Keratinocyte (primary cell): ENCODE measurements around the gene TRIB2. TPM values are rescaled to one million over a fixed set of nuclear protein-coding genes. Genes with fewer than 3 reads are reported as not detected.

ENCODE experiments used
- DNase-seq: peaks from one replicate; pipeline ENCODE4 v3.0.0-alpha.2; 2011; ENCODE audit warnings: low read depth, missing footprints, low spot score
- FAIRE-seq: peaks from 2 replicates; lab custom pipeline; 2011; peaks lifted over from hg19 to GRCh38; lab: Jason Lieb, UNC
- H2AFZ ChIP-seq: 2 replicates; pipeline ENCODE4 v1.6.0; 2012; ENCODE audit warnings: low read length, control low read depth, inconsistent platforms; ENCODE audit not compliant: control insufficient read depth
- H3K27ac ChIP-seq: 2 replicates; pipeline ENCODE4 v1.5.1; 2011; ENCODE audit warnings: low read length; ENCODE audit not compliant: control insufficient read depth, insufficient read depth
- H3K27me3 ChIP-seq: 3 replicates; pipeline ENCODE4 v1.6.0; 2011; ENCODE audit warnings: low read length; ENCODE audit not compliant: control insufficient read depth, insufficient read depth; ENCODE audit errors: extremely low read depth
- H3K36me3 ChIP-seq, 2 experiments: 2 replicates in 1 of 2; 3 replicates in 1 of 2; pipeline ENCODE4 v1.5.1; 2011; ENCODE audit warnings: low read length in 2 of 2, mild to moderate bottlenecking in 1 of 2; ENCODE audit not compliant: control insufficient read depth in 2 of 2, insufficient read depth in 2 of 2; ENCODE audit errors: extremely low read depth in 1 of 2
- H3K4me1 ChIP-seq: 3 replicates; pipeline ENCODE4 v1.5.1; 2011; ENCODE audit warnings: low read length; ENCODE audit not compliant: control insufficient read depth, insufficient read depth; ENCODE audit errors: extremely low read depth
- H3K4me2 ChIP-seq: 3 replicates; pipeline ENCODE4 v1.6.0; 2011; ENCODE audit warnings: low read depth, low read length; ENCODE audit not compliant: control insufficient read depth, insufficient read depth; ENCODE audit errors: extremely low read depth
- H3K4me3 ChIP-seq, 3 experiments: fragments of 200-600 bp in 1 of 3; sonication (generic) in 1 of 3; 2 replicates in 2 of 3; 3 replicates in 1 of 3; pipeline ENCODE4 v1.5.1; 2011 to 2016; ENCODE audit warnings: low read length in 3 of 3, mild to moderate bottlenecking in 3 of 3, control low read depth in 2 of 3, inconsistent platforms in 1 of 3, low read depth in 1 of 3, mixed read lengths in 1 of 3, mixed run types in 1 of 3, moderate library complexity in 1 of 3; ENCODE audit not compliant: control insufficient read depth in 2 of 3, insufficient read depth in 2 of 3; ENCODE audit errors: extremely low read depth in 1 of 3
- H3K79me2 ChIP-seq: 2 replicates; pipeline ENCODE4 v1.6.0; 2012; ENCODE audit warnings: low read length; ENCODE audit not compliant: control insufficient read depth, insufficient read depth
- H3K9ac ChIP-seq: 3 replicates; pipeline ENCODE4 v1.6.0; 2011; ENCODE audit warnings: low read length; ENCODE audit not compliant: control insufficient read depth, insufficient read depth; ENCODE audit errors: extremely low read depth
- H3K9me1 ChIP-seq: 3 replicates; pipeline ENCODE4 v1.6.0; 2011; ENCODE audit warnings: low read length; ENCODE audit not compliant: control insufficient read depth, insufficient read depth; ENCODE audit errors: extremely low read depth
- H3K9me3 ChIP-seq: 2 replicates; pipeline ENCODE4 v1.5.1; 2012; ENCODE audit warnings: low read depth, low read length; ENCODE audit not compliant: control insufficient read depth
- H4K20me1 ChIP-seq: 3 replicates; pipeline ENCODE4 v1.6.0; 2011; ENCODE audit warnings: low read length; ENCODE audit not compliant: control insufficient read depth, insufficient read depth; ENCODE audit errors: extremely low read depth
- EZH2 ChIP-seq: IDR thresholded peaks from one replicate; pipeline ENCODE4 v1.6.1; 2012; ENCODE audit warnings: inconsistent platforms, mild to moderate bottlenecking, low read length, moderate library complexity
- dilution Hi-C: fragments of 300-500 bp; cut with MboI; formaldehyde crosslinking; loops from one replicate; pipeline ENCODE4 v1.7.0; 2020; ENCODE audit warnings: low sequenced_read_pairs; ENCODE audit not compliant: extremely low pct_ligation_motif_present
- polyA plus RNA-seq, 5 experiments: library from polyadenylated mRNA; depleted of rRNA in 3 of 5; stranded (reverse) in 3 of 5; stranded (forward) in 1 of 5; unstranded in 1 of 5; fragments of >200 nt; gene quantifications; 1 replicate in 1 of 5; 2 replicates in 3 of 5; 3 replicates in 1 of 5; pipeline versions ENCODE4 v1.2.1 to v1.2.3, GENCODE V29; 2011 to 2012; ENCODE audit warnings: missing spikeins in 2 of 5, low read depth in 1 of 5, low replicate concordance in 1 of 5
- TF ChIP-seq, protein P1 (sequence below), 3 experiments: IDR thresholded peaks in 1 of 3; conservative IDR thresholded peaks in 1 of 3; optimal IDR thresholded peaks in 1 of 3; 2 replicates in 2 of 3; 3 replicates in 1 of 3; pipeline versions ENCODE3 to v1.5.1; 2011; ENCODE audit warnings: low read length in 3 of 3, mild to moderate bottlenecking in 3 of 3, moderate library complexity in 2 of 3, control low read depth in 1 of 3, inconsistent platforms in 1 of 3; ENCODE audit not compliant: insufficient read depth in 2 of 3; ENCODE audit errors: extremely low read depth in 1 of 3

Gene TRIB2
- polyA plus RNA-seq, 1 donor (not counting 4 experiments of a cell fraction or from before 2014, with no cell fraction given) = 7.7 TPM

DNA sequence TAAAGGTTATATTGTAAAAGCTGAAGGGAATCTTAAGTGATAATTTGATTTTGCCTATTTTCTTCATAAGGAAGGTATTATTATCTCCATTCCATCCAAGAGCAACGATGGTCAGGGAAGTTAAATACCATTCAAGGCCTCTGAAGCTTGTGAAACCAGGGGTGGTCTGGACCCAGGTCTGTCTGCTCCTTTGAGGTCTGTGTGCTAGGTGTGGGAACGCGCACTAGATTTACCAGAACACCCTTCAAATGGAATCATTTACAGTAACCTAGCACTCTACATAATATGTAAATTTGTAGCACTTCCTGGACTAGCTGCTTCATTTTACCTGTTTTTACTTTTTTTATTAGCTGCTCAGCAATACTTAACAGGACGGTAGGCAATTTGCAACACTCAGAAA is 6.4 kb upstream of the TRIB2 start:
- Histone ChIP-seq H3K9me1 (no peaks in the 10 kb centered on the region), H3K4me1 (peaks cover 12% of the 10 kb centered on the region), H3K79me2 (no peaks in the 10 kb centered on the region), H3K9me3 (no peaks in the 10 kb centered on the region), H3K36me3 (no peaks in the 10 kb centered on the region), H3K4me2 (no peak overlapping the region), H3K27ac (no peak overlapping the region), H3K27me3 (no peaks in the 10 kb centered on the region), H3K4me3 (no peak overlapping the region), H3K9ac (no peak overlapping the region), H2AFZ (no peak overlapping the region), H4K20me1 (no peaks in the 10 kb centered on the region)
- TF ChIP-seq, protein P1, sequence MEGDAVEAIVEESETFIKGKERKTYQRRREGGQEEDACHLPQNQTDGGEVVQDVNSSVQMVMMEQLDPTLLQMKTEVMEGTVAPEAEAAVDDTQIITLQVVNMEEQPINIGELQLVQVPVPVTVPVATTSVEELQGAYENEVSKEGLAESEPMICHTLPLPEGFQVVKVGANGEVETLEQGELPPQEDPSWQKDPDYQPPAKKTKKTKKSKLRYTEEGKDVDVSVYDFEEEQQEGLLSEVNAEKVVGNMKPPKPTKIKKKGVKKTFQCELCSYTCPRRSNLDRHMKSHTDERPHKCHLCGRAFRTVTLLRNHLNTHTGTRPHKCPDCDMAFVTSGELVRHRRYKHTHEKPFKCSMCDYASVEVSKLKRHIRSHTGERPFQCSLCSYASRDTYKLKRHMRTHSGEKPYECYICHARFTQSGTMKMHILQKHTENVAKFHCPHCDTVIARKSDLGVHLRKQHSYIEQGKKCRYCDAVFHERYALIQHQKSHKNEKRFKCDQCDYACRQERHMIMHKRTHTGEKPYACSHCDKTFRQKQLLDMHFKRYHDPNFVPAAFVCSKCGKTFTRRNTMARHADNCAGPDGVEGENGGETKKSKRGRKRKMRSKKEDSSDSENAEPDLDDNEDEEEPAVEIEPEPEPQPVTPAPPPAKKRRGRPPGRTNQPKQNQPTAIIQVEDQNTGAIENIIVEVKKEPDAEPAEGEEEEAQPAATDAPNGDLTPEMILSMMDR (optimal IDR thresholded peaks at IDR 0.05 in 1 of 3, IDR thresholded peaks at IDR 0.05 in 1 of 3, conservative IDR thresholded peaks at IDR 0.05 in 1 of 3; ENCODE audit: extremely low read depth in 1 of 3, insufficient read depth in 2 of 3, low read length in 3 of 3) = no peak
- no peak for TF ChIP-seq EZH2
- DNase-seq (no peak), FAIRE-seq (no peak)
- dilution Hi-C loops = no loop called here

DNA sequence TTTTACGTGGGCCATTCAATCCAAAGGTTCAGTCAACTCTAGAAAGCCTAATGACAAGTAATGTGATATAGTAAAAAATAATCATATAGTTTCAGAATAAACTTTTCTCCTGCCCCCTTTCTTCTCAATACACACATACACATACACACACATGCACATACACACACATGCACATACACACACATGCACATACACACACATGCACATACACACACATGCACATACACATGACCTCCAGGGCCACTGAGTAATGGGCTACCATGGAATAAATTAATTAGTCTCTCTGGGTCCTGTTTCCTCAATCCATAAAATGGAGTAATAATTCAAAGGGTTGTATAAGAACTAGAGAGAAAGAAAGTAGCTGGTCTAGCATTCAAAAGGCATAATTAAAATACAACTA is 5.4 kb upstream of the TRIB2 start:
- TF ChIP-seq, protein P1 (optimal IDR thresholded peaks at IDR 0.05 in 1 of 3, IDR thresholded peaks at IDR 0.05 in 1 of 3, conservative IDR thresholded peaks at IDR 0.05 in 1 of 3; ENCODE audit: extremely low read depth in 1 of 3, insufficient read depth in 2 of 3, low read length in 3 of 3) = no peak
- TF ChIP-seq EZH2 = no peak
- no peak for DNase-seq
- H3K27ac ChIP-seq = no peak overlapping the region
- H3K9me1 ChIP-seq = no peaks in the 10 kb centered on the region
- H4K20me1 ChIP-seq = no peaks in the 10 kb centered on the region
- H3K4me1 ChIP-seq = peaks cover 22% of the 10 kb centered on the region
- no peaks in the 10 kb centered on the region for H3K27me3 ChIP-seq
- no peaks in the 10 kb centered on the region for H3K79me2 ChIP-seq
- no peak for FAIRE-seq
- no peak overlapping the region for H2AFZ ChIP-seq
- no peak overlapping the region for H3K4me3 ChIP-seq
- no peaks in the 10 kb centered on the region for H3K9me3 ChIP-seq
- H3K9ac ChIP-seq = no peak overlapping the region
- no peaks in the 10 kb centered on the region for H3K36me3 ChIP-seq
- no peak overlapping the region for H3K4me2 ChIP-seq
- dilution Hi-C loops = no loop called here
